HUDEP-2 (cell line): ENCODE results near the gene LDLR.
A peak's percentile ranks its signal among the peaks of the same experiment; 100 is the strongest.
"Not testable (repeated sequence)": the region's sequence is repeated elsewhere in the genome, so short reads cannot be mapped to it uniquely, and the experiment has no call there.

Source experiments
- DNase-seq, 76 experiments: peaks; one replicate each; lab custom pipeline; 2025; ENCODE audit not compliant: unreplicated experiment in 76 of 76; lab: John Stamatoyannopoulos, UW

Gene LDLR

DNA sequence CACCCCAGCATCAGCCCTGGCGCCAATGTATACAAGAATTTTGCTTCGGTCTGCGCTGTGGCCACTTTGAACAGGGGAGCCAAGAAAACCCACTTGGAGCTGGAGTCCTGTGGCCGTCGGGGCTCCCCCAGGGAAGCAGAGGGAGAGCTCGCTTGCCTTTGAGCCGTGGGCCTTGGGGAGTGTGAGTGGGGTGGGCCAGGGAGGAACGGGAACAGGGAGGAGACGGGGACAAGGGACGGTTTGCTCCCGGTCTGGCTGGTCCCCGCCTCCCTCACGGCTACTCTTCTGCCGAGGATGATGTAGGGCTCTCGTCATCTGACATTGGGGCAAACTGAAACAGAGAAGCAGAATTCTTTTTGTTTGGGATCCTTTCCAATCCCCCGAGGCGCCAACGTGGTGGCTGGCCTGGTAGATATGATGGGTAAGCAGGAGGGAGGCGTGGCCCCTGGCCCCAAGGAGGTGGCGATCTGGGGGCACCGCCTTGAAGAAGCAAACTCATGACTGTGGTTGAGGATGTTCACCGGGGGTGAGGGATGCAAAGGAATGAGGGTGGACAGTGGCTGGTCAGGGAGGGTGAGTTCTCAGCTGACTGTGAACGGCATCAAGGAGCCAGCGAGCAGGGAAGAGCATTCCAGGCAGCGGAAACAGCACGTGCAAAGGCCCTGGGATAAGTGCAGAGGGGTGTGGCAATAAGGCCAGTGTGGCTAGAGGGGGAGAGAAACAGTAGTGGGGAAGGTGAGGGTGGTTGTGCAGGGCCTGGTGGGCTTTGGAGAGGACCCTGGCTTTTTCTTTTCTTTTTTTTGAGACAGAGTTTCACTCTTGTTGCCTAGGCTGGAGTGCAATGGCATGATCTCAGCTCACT is 77.2 kb downstream of the LDLR start:
- peak in 6 of 76 experiments; percentile 5 to 32 (median 19) for DNase-seq

DNA sequence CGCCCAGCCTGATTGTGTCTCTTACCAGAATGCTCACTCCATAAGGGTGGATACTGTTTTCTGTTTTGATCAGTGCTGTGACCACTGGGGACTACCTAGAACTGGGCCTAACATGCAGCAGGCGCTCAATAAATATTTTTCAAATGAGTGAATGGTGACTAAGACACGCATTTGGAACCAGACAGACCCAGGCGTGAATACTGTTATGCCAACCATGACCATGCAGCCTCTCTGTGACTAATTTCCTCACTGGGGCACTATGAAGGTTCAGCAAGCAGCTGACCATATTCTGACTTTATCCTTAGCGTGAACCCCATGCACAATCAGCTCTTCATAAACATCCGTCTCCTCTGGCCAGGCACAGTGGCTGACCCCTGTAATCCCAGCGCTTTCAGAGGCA is 79.3 kb downstream of the LDLR start:
- no peak for DNase-seq

DNA sequence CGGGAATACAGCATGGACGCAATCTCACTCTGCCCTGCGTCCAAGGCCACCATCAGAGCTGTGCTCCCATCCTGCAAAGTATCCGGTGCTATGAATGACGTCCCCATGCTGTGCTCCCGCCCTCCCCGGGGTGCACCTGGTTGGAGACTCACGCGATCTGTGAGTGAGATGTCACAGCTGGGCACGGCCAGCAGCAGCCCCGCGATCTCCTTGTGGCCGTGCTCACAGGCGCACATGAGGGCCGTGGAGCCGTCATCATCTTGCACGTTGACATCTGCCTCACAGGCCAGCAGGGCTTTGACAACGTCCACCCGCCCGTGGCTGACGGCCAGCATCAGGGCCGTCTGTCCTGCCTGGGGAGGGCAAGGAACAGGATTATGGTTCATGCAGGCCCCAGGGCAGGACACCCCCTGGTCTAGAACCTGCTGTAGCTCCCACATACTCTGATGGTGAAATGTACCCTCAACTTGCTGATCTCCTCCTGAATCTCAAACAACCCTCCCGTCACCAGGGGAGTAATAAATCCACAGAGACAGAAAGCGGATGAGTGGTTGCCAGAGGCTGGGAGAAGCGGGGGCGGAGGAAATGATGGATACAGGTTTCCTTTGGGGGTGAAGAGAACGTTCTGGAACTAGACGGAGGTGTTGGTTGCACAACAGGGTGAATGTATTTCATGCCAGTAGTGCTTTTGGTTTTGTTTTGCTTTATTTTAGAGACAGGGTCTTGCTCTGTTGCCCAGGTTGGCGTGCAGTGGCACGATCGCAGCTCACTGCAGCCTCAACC is 80.8 kb downstream of the LDLR start:
- no peak for DNase-seq

DNA sequence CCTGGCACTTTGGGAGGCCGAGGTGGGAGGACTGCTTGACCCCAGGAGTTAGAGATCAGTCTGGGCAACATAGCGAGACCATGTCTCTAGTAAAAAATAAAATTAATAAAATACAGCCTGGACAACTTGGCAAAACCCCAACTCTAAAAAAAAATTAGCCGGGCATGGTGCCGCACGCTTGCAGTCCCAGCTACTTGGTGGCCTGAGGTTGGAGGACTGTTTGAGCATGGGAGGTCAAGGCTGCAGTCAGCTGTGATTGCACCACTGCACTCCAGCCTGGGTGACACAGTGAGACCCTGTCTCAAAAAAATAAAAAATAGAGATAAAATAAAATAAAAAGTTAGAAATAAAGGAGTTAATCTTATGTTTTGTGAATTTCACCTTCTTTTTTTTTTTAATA is 81.9 kb downstream of the LDLR start:
- DNase-seq: no peak

DNA sequence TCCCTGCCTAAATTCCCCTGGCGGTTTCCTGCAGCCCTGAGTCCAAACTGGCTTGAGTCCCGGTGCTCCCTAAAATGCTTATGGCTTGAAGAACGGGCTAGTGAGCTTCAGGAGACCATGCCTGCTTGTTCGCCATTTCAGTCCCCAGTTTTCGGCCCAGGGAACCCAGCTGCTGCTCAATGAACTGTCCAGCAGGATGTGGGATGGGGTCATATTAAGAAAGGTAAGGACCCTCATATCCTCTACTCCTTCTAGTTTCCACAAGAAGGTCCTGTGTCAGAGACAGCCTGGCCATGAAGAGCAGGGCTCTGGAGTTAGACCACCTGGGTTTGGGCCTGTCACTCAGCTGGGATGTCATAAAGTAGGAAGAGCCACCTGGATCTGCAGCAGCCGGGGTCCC is 83.3 kb downstream of the LDLR start:
- DNase-seq: no peak

DNA sequence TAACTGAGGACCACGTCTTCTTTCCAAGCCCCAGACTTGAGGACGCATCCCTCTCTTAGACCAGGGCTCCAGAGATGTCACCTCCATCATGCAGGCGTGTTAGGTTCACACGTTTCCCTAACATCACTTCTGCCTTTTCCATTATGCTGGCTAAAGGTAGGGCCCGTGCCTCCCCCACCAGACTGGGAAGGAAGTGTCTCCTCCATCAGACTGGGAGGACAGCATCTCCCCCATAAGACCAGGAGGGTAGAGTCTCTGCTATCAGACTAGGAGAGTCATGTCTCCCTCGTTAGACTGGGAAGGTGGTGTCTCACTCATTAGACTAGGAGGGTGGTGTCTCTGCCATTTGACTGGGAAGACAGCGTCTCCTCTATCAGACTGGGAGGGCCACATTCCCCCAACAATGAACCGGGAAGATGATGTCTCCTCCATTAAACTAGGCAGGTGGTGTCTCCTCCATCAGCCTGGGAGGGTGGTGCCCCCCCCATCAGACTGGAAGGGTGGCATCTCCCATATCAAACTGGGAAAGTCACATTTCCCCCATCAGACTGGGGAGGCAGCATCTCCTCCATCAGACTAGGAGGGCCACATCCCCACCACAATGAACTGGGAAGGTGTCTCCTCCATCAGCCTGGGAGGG is 84.4 kb downstream of the LDLR start:
- no peak for DNase-seq

DNA sequence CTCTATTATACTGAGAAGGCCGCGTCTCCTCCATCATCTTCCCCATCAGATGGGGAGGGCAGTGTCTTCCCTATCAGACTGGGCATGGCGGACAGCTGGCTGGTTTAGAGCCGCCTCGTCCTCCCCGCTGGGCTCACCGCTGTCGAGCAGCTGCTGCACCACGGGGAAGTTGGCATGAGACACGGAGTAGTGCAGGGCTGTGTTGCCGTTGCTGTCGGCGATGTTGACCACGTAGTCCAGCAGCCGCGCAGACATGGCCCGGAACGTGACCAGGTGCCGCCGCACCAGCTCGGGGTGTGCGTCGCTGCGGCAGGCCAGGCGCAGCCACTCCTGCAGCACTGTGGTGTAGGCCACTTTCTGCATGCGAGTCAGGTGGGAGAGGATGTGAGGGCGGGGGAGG is 85.1 kb downstream of the LDLR start:
- DNase-seq: no peak

DNA sequence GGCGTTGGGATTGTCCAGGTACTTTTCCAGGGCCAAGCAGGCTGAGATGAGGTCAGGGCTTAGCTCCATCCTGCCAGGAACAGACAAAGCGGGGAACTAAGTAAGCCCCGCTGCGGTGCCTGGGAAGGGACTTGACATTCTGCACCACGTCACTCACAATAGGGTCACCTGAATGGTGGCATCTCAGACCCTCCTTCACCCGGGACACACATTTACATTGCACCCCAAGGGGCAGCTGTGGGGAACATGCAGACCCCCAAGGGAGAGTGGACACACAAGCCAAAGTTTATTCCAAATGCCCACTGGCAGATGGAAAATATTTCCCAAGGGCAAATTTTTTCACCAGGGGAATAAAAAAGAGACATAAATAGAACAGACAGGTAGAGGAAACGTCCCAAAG is 86.7 kb downstream of the LDLR start:
- no peak for DNase-seq

DNA sequence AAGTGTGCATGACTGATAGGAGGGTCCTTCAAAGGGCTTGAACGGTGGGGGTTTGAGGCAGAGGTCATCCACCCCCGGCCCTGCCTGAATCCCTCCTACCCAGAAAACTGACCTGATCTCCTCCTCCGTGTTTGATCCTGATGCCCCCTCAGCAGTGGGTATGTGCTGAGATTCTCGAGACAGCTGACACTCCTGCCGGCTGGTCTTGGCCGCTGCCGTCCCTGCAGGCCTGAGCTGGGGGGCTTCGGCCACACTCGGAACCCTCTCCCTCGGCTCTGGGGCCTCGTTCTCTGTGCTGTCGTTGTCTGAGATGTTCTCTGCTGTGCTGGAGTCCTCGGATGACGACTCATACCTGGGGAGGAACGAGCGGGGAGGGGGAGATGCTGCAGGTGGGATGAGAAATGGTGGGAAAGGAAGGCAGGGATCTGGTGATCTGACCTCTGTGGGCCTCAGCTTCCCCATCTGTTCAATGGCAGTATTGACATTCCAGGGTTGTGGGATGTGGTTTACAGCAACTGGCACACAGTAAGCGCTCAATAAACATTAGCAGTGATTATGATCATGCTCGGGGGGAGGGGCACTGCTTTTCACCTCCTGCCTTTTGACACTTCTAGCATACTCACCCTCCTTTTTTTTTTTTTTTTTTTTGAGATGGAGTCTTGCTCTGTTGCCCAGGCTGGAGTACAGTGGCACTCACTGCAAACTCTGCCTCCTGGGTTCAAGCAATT is 87.4 kb downstream of the LDLR start:
- DNase-seq: no peak

DNA sequence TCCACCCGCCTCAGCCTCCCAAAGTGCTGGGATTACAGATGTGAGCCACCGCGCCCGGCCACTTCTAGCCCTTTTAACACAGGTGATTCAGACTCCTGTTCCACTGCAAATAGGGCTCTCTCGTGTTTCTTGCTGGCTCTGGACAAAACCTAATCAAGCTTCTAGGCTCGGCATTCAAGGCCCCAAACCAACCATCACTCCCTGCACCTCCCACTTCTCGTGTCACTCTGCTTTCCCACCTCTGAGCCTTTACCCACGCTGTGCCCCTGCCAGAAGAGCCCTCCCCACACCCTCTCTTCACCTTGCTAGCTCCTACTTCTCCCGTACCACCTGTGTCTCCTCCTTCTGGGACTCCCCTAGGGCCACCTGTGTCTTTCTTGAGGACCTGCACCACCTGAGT is 88.3 kb downstream of the LDLR start:
- no peak for DNase-seq

DNA sequence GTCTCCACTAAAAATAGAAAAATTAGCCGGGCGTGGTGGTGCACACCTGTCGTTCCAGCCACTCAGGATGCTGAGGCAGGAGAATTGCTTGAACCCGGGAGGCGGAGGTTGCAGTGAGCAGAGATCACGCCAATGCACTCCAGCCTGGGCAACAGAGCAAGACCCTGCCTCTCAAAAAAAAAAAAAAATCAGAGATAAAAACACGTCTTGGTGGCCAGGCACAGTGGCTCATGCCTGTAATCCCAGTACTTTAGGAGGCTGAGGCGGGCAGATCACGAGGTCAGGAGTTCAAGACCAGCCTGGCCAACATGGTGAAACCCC is 89.8 kb downstream of the LDLR start:
- DNase-seq: not testable (repeated sequence)

DNA sequence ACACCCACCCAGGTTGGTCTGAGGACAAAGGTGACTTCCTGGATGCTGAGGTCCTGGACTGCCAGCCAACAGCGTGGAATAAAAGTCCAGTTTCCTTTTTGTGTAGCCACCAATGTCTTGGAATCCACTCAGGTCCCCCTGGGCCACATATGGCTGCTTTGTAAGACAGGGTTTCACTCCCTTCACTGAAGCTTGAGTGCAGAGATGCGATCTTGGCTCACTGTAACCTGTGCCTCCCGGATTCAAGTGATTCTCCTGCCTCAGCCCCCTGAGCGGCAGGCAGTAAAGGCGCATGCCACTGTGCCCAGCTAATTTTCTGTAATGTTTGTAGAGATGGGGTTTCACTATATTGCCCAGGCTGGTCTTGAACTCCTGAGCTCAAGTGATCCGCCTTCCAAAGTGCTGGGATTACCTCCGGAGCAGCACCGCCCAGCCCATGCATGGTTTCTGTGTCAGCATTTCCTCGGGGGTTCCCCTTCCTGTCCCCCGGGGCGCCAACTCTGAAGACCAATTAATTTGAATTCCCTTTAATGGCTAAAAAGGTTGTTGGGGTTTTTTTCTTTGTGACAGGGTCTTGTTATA is 90.5 kb downstream of the LDLR start:
- DNase-seq: no peak

DNA sequence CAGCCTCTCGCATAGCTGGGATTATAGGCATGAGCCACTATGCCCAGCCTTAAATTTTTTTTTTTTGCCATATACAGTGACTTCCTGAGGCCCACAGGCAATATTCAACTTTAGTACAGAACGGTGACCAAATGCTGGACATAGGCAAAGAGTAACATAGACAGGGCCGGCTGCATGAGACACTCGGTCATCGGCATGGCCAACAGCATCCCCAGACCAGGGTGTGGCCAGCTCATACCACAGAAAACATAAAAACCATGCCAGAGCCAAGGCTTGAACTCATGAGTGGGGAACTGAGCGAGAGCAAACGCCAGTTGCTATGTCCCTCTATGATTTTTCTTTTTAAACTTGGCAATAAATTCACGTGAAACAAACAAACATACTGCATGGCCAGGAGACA is 91.1 kb downstream of the LDLR start:
- DNase-seq: no peak

DNA sequence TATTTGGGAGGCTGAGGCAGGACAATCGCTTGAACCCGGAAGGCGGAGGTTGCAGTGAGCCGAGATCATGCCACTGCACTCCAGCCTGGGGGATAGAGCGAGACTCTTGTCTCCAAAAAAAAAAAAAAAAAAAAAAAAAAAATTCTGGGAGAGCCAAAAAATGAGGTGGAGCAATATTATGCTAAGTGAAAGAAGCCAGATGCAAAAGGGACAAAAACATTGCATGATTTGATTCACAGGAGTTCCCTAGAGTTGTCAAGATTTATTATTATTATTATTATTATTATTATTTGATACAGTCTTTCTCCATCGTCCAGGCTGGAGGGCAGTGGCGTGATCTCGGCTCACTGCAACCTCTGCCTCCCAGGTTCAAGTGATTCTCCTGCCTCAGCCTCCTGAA is 91.7 kb downstream of the LDLR start:
- DNase-seq: not testable (repeated sequence)

DNA sequence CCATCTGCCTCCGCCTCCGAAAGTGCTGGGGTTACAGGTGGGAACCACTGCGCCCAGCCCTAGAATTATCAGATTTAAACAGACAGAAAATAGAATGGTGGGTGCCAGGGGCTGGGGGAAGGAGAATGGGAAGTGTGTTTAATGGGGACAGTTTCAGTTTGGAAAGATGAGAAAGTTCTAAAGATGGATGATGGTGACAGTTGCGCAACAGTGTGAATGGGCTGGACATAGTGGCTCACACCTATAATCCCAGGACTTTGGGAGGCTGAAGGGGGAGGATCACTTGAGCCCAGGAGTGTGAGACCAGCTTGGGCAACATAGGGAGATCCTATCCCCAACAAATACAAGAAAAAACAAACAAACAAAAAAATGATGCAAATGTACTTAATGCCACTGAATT is 92.2 kb downstream of the LDLR start:
- DNase-seq: no peak
